Uterus (tissue), 2 donors: ENCODE data around the gene SLC23A2.

Experiments used
- POLR2A ChIP-seq, 2 donors: fragments of 450-650 bp; IDR thresholded peaks; one replicate each; pipeline ENCODE4 v1.6.1; 2016; ENCODE audit warnings: antibody characterized with exemption in 2 of 2, mild to moderate bottlenecking in 1 of 2, moderate library complexity in 1 of 2
- TF ChIP-seq, protein P1 (sequence below), 4 experiments: fragments of 200-600 bp in 2 of 4; fragments of 450-650 bp in 2 of 4; sonication (generic) in 2 of 4; IDR thresholded peaks; one replicate each; pipeline ENCODE4 v1.5.1; 2016 to 2019; ENCODE audit warnings: antibody characterized with exemption in 4 of 4, mild to moderate bottlenecking in 2 of 4, moderate library complexity in 1 of 4

- TF ChIP-seq, protein P1, sequence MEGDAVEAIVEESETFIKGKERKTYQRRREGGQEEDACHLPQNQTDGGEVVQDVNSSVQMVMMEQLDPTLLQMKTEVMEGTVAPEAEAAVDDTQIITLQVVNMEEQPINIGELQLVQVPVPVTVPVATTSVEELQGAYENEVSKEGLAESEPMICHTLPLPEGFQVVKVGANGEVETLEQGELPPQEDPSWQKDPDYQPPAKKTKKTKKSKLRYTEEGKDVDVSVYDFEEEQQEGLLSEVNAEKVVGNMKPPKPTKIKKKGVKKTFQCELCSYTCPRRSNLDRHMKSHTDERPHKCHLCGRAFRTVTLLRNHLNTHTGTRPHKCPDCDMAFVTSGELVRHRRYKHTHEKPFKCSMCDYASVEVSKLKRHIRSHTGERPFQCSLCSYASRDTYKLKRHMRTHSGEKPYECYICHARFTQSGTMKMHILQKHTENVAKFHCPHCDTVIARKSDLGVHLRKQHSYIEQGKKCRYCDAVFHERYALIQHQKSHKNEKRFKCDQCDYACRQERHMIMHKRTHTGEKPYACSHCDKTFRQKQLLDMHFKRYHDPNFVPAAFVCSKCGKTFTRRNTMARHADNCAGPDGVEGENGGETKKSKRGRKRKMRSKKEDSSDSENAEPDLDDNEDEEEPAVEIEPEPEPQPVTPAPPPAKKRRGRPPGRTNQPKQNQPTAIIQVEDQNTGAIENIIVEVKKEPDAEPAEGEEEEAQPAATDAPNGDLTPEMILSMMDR (IDR thresholded peaks at IDR 0.05) = no peak
- no peak for TF ChIP-seq POLR2A (IDR thresholded peaks at IDR 0.05)
Observed at GRCh38 chr20:5046656-5047339, 45.5 kb upstream of the SLC23A2 start.
